ENCODE data around the gene SYDE1. TPM values are rescaled to one million over a fixed set of nuclear protein-coding genes. Genes with fewer than 3 reads are reported as not detected.

Gene SYDE1
- total RNA-seq, 1 donor from 2014 or later = 9.4 TPM

GRCh38 chr19:15108145-15108844 is 1.1 kb downstream of the SYDE1 start:
- no peak for DNase-seq (ENCODE audit: low read depth, low spot score)

- DNase-seq (ENCODE audit: low read depth, low spot score) = no peak
These were observed 1.9 kb downstream of the SYDE1 start for GRCh38 chr19:15108845-15109767.

GRCh38 chr19:15109768-15110417 is 2.7 kb downstream of the SYDE1 start:
- no peak for DNase-seq (ENCODE audit: low read depth, low spot score)

GRCh38 chr19:15110418-15110815 is 3.2 kb downstream of the SYDE1 start:
- DNase-seq (ENCODE audit: low read depth, low spot score) = no peak

GRCh38 chr19:15111758-15112157 is 4.6 kb downstream of the SYDE1 start:
- DNase-seq (ENCODE audit: low read depth, low spot score) = no peak

DNA sequence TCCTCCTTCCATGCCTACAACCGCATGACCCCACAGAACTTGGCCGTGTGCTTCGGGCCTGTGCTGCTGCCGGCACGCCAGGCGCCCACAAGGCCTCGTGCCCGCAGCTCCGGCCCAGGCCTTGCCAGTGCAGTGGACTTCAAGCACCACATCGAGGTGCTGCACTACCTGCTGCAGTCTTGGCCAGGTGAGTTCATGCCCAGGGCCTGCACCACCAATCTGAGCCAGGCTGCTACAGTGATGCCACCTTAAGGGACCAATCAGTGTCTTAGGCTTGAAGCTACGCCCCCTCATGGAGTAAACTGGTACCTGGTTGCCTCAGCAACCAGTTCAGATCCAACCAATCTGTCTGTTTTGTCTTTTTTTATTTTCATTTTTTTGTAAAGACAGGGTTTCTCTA is 5.2 kb downstream of the SYDE1 start:
- DNase-seq (ENCODE audit: low read depth, low spot score) = no peak

GRCh38 chr19:15113245-15114152 is 6.3 kb downstream of the SYDE1 start:
- no peak for DNase-seq (ENCODE audit: low read depth, low spot score)

DNA sequence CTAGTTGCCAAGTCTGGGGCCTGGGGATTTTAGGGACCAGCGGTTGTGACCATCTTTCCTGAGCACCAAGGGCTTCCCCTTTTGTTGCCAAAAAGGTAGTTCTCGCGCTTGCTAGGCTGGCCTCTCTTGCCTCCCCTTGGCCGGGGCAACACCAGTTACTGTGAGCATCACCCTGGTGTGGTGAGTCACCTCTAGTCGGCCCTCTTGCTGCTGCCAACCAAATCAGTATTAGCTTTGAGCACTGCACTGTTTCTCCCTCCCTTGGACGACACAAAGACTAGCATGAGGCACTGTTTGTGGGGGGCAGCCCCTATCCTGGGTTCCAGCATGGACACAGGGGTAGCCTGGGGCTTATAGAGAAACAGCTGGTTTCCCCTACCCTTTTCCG is 6.9 kb downstream of the SYDE1 start:
- DNase-seq (ENCODE audit: low read depth, low spot score) = no peak

DNA sequence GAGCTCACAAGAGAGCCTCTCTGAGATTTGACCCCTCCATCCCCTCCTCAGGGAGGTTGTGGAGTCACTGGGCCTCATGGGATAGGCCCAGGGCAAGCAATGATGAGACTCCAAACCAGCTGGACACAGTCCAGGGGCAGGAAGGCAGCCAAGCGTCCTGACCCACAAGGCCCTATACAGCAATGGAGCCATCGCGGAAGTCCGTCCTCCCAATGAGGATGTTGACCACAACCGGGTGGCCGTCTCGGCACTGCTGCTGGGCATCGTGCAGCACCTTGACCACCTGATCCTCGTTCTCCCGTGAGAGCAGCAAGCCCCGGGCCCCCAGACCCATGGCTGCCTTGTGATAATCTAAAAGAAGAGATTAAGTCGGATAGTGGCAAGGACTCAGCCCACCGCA is 7.9 kb downstream of the SYDE1 start:
- DNase-seq (ENCODE audit: low read depth, low spot score) = no peak

- no peak for DNase-seq (ENCODE audit: low read depth, low spot score)
These were observed 8.8 kb downstream of the SYDE1 start for GRCh38 chr19:15115762-15116615.

DNA sequence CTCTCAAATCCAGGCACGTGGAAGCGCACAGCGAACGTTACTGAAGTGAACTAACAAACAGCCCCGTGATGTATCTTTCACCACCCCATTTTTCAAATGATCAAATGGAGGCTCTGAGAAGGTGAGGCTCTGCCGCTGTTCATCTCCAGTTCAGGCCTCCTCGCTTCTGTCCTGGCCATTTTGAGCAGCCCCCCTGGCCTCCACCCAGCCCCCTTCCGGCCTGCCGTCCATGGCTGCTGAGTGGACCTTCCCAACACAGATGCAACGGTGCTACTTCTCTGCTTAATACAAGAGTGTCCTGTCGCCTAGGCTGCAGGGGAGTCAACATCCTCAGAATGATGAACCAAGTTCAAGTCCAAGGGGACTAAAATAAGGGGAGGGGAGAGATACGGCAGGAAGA is 9.7 kb downstream of the SYDE1 start:
- no peak for DNase-seq (ENCODE audit: low read depth, low spot score)

DNA sequence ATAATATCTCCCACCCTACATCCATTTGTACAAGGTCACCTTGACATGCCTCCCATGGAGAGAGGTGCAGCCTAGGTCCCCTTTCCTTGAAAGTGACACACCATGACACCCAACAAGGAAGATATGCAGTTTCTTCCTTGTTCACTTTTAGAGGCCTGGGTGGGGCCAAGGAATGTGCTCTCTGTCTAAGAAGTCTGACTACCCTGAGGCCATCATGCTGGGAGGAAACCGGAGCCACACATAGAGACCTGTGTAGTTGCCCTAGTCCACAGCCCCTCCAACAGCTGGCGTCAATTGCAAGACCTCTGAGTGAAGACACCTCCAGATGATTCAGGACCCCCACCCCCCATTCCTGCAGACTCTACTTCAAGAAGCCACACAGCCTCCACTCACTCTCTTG is 11.0 kb downstream of the SYDE1 start:
- no peak for DNase-seq (ENCODE audit: low read depth, low spot score)

GRCh38 chr19:15118789-15119494 is 11.7 kb downstream of the SYDE1 start:
- DNase-seq (ENCODE audit: low read depth, low spot score) = no peak

GRCh38 chr19:15120135-15121026 is 13.2 kb downstream of the SYDE1 start:
- no peak for DNase-seq (ENCODE audit: low read depth, low spot score)

DNA sequence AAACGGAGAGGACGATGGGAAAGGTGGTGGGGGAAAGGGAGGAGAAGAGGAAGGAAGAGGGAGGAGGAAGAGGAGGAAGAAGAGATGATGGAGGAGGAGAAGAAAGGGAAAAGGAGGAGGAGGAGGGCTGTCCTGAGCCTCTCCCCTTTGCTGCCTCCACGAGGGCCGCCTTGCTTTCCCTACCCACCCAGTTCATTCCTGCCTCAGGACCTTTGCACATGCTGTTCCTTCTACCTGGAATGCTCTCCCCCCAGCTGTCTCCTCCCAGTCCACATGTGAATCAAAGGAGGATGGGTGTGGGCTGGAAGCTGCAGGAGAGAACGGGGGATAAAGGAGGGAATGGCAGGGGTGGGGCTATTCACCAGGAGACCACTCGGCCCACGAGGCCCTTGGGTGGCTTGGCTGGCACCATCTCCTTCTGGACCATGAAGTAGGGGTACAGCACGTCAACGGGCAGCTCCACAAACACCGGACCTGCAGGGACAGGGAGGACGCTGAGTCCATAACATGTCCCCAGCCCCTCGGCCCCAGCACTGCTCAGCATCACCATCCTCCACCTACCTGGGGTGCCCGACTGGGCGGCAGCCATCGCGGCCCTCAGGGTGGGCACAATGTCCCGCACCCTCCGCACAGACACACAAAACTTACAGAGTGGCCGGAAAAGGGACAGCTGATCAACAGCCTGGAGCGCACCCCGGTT is 15.3 kb downstream of the SYDE1 start:
- DNase-seq (ENCODE audit: low read depth, low spot score) = no peak

- no peak for DNase-seq (ENCODE audit: low read depth, low spot score)
These were observed 16.1 kb downstream of the SYDE1 start for GRCh38 chr19:15123031-15123890.

GRCh38 chr19:15123900-15124299 is 16.7 kb downstream of the SYDE1 start:
- DNase-seq (ENCODE audit: low read depth, low spot score) = no peak
